NCI-H69 (cell line): ENCODE data around the gene KRTAP19-6.

ENCODE experiments used
- DNase-seq: peaks from one replicate; lab custom pipeline; 2025; lab: John Stamatoyannopoulos, UW

KRTAP19-6 gene

GRCh38 chr21:30541764-30542163 lies at the start of gene KRTAP19-6:
Gene KRTAP19-6 (minus strand): TSS chr21:30541864. CDS start chr21:30541833, 31 bp downstream.
- no peak for DNase-seq

DNA sequence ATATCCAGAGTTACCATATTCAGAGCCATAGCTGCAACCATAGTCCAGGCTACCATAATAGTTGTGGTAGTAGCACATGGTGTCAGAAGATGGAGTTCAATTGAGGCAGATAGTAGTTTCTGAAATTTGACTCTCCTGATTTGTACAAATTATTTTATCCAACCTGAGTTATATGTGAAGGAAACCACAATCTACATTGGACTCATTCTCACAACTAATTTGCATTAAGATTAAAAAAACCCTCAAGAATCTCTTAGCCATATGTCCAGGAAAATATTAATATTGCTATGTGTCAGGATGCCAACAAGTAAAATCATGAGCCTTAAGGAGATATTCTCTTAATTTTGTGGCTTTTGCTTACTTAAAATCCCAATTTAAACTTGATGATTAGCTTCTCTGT lies 48.6 kb upstream of the KRTAP19-6 start, which contains the start of gene KRTAP22-2:
TSS of gene KRTAP22-2 (minus strand) at position 101 of the 400 bp plus-strand sequence.
- DNase-seq = no peak

- no peak for DNase-seq
Observed at GRCh38 chr21:30582870-30583269, 41.2 kb upstream of the KRTAP19-6 start.

DNA sequence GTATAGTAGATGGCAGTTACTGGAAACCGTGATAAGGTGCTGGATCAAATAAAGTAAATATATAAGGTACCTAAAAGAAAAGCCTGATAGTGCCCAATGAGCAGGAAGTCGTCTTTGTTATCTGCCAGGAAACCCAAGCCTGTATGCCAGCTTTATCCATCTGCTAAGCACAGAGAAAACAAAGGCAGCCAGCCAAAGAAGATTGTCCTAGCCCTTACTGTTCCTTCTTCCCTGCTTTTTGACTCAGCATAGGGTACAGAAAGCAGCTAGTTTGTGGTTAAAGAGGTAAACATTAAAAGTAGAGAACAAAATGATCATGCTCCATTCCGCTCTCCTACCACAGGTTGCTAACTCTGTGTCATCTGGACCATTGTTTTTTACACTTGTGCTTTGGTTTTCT lies 38.5 kb upstream of the KRTAP19-6 start:
- peak; percentile 25 for DNase-seq

GRCh38 chr21:30579346-30579745 lies 37.7 kb upstream of the KRTAP19-6 start:
- DNase-seq = no peak

DNA sequence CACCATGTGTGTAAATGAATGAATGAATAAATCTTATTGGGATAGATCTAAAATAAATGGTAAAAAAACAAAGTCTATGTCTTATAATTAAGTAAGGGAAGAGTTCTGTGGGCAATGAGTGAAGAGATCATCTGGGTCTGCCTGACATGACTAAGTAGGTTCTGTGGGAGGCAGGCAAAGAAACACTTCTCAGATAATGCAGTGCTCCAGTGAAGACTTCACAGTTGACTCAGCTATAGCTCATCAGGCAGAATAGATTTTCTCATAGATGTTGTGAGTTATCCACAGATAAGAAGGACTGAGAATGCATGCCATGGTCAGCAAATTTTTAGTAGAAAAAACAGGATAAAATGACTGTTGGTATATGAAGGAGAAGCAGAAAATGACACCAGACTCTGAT lies 36.1 kb upstream of the KRTAP19-6 start:
- DNase-seq = peak; percentile 68

- no peak for DNase-seq
Observed at GRCh38 chr21:30567617-30568016, 26.0 kb upstream of the KRTAP19-6 start.

GRCh38 chr21:30563630-30564029 lies 22.0 kb upstream of the KRTAP19-6 start:
- DNase-seq = no peak

- DNase-seq = no peak
Observed at GRCh38 chr21:30563072-30563471, 21.4 kb upstream of the KRTAP19-6 start.

DNA sequence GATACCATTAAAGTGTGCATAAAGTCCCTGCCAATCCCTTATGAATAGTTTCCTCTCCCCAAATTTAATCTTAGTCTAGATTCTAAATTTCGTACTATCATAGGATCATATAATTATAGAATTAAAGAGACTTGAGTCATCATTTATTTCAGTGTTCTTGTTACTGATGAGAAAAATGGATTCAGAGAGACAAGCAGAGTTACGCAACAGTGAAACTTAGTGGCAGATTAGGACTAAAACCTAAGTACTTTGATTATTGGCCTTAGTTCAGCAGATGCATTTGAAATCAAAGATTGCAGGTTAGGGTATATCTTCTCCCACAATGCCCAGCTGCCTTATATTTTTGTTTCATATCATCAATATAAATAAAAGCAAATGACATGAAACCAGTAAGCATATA lies 20.3 kb upstream of the KRTAP19-6 start:
- no peak for DNase-seq

- no peak for DNase-seq
Observed at GRCh38 chr21:30561264-30561895, 19.7 kb upstream of the KRTAP19-6 start, which contains the start of gene KRTAP19-7. Gene KRTAP19-7 (minus strand): TSS chr21:30561314. CDS start chr21:30561289, 25 bp downstream.

DNA sequence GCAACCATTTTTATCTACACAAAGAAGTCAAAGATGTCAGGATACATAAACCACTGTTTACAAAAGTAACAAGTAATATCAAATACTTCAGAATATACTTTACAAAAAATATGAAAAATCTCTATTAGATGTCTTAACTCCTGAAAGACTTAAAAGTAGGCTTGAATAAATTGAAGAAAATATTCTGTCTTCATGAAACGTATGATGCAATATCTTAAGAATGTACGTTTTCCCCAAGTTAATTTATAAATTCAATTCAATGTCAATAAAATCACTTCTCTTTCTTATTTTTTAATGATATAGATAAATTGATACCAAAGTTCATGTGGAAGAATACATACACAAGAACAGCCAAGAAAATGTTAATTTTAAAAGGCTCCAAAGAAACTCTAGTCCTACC lies 13.4 kb upstream of the KRTAP19-6 start:
- no peak for DNase-seq

DNA sequence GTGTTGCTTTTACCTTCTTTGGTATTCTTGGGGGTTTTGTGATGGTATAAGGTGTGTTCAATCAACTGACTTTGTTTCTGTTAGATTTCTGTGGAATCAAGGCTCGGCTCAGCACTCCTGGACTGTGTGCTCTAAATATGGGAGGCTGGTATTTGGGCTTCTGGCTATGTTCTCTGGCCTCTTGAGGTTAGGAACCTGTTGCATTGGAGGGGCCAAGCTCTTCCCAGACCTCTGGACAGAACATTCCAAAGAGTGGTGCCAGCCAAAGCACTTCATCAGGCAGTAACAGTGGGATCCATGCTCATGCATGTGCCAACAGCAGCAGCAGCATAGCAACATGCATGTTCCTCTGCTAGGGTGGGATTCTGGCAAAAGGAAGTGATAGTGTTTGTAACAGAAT lies 11.1 kb upstream of the KRTAP19-6 start:
- no peak for DNase-seq

DNA sequence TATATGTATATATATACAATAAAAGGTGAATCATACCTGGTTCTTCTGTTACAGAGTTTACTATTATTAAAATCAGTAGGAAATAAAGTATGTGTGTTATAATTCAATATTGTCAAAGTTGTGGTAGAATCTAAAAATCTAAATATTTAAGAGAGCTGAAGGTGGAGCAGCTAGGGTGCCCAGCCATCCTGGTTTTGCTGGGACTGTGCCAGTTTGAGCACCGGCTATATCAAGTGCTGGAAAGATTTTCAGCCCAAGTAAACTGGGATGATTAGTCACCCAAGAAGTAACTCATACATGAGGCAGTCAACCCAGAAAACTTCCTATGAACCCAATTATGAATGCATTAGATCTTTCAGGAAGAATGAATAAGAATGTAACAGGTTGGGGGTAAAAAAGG lies 22.8 kb downstream of the KRTAP19-6 start:
- DNase-seq = no peak

DNA sequence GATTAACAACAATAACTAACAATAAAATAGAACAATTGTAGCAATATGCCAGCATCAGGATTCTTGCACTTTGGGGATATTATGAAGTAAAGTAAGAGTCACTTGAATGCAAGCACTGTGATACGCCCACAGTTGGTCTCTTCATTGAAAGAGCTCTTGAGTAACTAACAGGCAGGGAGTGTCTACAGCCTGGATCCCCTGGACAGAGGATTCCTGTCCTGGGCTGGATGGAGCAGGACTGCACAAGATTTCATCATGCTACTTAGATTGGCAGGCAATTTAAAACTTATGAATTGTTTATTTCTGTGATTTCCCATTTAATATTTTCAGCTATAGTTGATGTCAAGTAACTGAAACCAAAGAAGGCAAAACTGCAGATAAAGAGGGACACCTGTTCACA lies 26.0 kb downstream of the KRTAP19-6 start:
- DNase-seq = no peak

DNA sequence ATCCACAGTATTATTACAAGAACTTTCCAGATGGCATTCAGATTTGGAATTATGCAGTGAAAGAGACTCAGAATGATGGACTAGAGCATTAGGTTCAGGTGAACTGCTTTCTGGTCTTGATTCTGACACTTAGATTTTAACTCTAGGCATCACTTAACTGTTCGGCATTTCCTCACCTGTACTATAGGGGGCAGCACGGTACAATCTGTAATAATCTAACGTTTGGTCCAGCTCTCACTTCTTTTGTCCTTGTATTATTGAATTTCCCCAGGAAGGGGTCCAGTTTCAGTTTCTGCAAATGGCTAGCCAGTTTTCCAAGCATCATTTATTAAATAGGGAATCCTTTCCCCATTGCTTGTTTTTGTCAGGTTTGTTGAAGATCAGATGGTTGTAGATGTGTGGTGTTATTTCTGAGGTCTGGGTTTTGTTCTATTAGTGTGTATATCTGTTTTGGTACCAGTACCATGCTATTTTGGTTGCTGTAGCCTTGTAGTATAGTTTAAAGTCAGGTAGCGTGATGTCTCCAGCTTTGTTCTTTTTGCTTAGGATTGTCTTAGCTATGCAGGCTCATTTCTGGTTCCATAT lies 36.0 kb downstream of the KRTAP19-6 start:
- DNase-seq = peak; percentile 64

DNA sequence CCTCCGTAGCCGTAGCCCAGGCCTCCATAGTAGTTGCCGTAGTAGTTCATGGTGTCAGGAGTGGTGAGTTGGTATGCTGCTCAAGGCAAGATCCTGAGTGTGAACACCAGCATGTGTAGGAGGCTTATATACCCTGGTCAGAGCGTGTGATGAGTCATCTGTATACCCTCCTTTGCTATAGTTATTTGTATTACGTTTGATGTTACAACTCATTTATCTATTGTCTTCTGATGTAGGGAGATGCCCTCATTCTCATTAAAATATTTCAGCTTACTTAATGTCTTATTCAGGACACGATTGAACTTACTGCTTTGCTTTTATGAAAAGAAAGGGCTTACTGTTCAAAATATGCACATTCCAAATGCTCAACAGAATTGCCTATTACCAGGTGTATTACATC lies 39.6 kb downstream of the KRTAP19-6 start, which contains the start of gene KRTAP19-5:
TSS of gene KRTAP19-5 (minus strand) at position 101 of the 400 bp plus-strand sequence. CDS start at position 50, 51 bp downstream.
- no peak for DNase-seq

DNA sequence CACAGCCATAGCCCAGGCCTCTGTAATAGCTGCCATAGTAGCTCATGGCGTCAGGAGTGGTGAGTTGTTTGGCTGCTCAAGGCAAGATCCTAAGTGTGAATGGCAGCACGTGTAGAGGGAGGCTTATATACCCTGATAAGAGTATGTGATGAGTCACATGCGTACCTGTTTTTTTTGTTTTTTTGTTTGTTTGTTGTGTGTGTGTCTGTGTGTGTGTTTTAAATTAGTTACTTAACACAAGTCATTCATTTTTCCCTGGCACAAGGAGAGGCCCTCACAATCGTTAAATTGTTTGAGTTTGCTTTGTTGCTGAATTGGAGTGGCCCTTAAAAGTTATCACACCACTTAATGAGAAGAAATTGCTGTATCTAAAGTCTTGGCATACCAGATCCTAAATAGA lies 44.6 kb downstream of the KRTAP19-6 start, which contains the start of gene KRTAP19-4:
TSS of gene KRTAP19-4 (minus strand) at position 101 of the 400 bp plus-strand sequence. CDS start at position 46, 55 bp downstream.
- DNase-seq = no peak

- DNase-seq = no peak
Observed at GRCh38 chr21:30491963-30492428, 49.7 kb downstream of the KRTAP19-6 start, which contains the start of gene KRTAP19-3. Gene KRTAP19-3 (minus strand): TSS chr21:30492013. CDS start chr21:30491957, 56 bp downstream.
